CD4-positive, alpha-beta T cell treated with Interleukin-2 at 100 ng/mL for 4 hours (primary cell): ENCODE measurements around the gene TJP1.
"Not testable (repeated sequence)": the region's sequence is repeated elsewhere in the genome, so short reads cannot be mapped to it uniquely, and the experiment has no call there.

Experiments used
- DNase-seq: peaks from one replicate; pipeline ENCODE4 v3.0.0-alpha.2; 2020; ENCODE audit warnings: low spot score

TJP1 gene

GRCh38 chr15:29699791-29700190 lies 122.5 kb downstream of the TJP1 start:
- no peak for DNase-seq

- no peak for DNase-seq
Observed at GRCh38 chr15:29698030-29698701, 124.1 kb downstream of the TJP1 start.

DNA sequence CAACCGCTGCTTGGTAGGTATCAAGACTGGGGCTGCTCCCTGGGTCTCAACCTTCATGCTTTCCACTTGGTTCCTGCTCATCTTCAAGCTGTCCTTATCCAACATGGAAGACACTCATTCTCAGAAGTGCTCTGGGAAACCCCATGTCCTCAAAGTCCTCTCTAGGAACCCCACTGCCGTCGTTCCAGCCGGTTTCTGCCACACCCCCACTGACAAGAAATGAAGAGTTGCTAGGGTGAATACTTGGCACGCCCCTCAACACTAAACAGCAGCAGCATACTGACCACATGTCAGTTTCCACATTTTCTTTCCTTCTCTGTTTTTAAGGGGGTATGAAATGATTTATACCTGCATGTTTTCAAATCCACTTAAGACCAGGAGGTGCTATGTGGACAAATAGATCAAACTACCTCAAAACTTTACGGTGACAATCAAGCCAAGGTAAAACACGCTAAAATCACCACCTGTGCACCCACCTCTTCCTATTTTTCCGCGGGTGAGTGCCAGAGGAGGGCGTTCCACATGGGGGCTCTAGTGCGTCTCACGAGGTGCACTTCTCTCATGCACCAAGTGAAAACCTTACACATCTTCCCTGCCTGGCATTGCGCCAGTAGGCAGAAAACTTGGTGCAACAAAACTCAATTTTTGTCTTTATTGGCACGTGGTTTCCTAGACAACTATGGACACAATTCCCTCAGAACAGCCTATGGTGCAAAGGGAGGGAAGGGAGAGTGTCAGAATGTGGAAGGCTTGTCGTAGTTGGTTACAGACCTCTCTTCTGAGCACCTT lies 125.1 kb downstream of the TJP1 start:
- DNase-seq = no peak

- not testable (repeated sequence) for DNase-seq
Observed at GRCh38 chr15:29696506-29696905, 125.8 kb downstream of the TJP1 start.

DNA sequence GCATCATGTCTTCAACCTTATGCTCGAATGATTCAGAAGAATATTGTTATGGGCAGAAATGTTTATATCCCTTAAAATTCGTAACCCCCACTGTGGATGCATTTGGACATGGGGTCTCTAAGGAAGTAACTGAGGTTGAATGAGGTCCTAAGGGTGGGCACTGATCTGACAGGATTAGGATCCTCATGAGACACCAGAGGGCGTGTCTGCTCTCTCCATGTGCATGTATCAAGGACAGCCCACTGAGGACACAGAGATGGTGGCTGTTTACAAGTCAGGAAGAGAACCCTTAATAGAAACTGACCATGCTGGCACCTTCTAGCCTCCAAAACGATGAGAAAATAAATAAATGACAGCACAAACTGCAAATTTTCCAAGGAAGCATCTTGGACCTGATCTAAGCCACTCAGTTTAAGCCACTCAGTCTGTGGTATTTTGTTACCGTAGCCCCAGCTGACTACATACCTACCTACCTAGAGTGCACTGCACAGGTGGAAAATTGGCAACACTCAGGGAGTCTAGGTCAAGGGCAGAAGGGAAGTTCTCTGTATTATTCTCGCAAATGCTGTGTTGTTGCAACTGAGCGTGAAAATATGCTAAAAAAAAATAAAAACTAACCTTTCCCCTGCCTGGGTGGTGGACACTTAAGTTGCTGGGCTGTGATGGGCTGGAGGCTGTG lies 126.6 kb downstream of the TJP1 start:
- DNase-seq = no peak

- DNase-seq = no peak
Observed at GRCh38 chr15:29693225-29693624, 129.0 kb downstream of the TJP1 start.

DNA sequence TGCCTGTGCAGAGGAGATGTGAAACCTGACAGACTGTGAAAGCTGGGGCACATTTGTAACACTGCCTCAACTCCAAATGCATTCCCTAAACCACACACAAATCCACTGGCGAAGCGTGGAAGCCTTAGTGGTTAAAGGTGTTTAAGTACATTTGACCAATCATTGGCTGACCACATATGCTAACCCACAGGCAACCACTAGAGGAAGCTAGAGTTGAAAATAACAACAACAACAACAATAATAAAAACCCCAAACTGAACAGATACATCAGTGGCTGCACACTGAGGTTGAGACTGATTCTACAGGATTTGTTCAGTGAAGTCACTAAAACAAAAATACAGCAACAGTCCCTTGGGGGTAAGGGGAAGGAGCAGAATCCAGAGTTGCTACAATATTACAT lies 129.7 kb downstream of the TJP1 start:
- no peak for DNase-seq

- no peak for DNase-seq
Observed at GRCh38 chr15:29690765-29691475, 131.3 kb downstream of the TJP1 start.

DNA sequence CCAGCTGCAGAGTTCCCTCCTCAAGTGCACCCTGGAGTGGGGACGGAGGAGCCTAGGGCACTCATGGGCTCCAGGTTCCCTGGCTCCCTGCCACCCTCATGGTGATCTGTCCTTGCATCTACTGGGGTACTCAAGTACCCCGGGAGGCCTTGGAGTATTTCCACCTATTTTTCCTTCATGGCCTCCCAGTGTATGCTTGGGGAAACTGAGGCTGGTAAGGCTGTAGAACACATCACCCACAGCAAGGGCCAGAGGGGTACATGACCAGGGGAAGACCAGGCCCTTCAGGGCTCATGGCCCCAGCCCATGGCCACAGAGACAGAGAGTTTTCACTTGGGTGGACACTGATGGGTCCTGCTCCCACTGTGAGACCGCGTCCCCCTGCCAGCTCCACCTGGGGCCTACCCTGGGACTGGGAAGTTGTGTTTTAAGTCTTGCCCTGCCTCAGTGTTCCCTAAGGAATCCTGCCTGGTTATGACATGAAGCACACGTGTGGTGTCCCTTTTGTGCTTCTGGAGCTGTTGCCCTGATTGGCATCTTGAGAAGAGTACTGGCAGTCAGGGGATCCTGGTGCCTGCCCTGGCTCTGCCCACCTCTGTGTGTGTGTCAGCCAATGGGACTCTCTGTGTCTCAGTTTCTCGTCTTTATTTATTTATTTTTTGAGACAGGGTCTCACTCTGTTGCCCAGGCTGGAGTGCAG lies 132.8 kb downstream of the TJP1 start:
- no peak for DNase-seq

DNA sequence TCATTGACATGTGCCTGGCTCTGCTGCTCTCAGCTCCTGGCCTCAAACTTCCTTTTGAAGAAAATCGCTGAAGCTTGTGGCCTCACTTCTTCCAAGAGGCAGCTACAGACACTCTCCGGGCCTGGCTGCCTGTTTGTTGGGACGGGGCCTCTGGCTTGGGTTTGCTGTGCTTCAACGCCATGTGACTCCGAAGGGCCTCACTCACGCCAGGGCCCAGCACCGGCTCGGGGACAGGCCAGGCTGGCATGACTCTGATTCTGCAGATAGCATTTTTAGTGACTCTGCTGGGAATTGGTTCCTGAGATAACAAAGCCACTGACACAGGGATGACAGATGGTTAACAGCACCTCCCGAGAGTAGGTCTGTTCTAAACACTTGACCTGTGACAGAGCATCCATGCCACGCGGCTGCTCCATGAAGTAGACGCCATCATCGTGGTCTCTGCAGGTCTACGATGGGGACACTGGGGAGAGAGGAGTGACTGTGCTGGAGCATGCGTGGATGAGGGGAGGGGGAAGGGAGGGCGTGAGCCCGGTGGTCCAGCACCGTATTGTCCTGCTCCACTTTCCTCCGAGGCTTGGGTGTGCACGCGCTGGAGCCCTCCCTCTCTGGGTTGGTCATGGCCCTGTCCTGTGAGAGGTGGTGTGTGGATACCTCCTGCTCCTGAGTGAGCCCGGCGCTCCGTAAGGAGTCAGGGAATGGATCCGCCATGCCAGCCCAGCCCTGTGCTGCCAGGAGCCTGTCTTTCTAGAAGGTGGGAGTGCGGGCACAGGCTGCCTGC lies 133.6 kb downstream of the TJP1 start:
- no peak for DNase-seq

GRCh38 chr15:29687939-29688505 lies 134.2 kb downstream of the TJP1 start:
- no peak for DNase-seq

GRCh38 chr15:29687204-29687815 lies 135.0 kb downstream of the TJP1 start:
- no peak for DNase-seq

- DNase-seq = no peak
Observed at GRCh38 chr15:29686445-29687203, 135.6 kb downstream of the TJP1 start.

DNA sequence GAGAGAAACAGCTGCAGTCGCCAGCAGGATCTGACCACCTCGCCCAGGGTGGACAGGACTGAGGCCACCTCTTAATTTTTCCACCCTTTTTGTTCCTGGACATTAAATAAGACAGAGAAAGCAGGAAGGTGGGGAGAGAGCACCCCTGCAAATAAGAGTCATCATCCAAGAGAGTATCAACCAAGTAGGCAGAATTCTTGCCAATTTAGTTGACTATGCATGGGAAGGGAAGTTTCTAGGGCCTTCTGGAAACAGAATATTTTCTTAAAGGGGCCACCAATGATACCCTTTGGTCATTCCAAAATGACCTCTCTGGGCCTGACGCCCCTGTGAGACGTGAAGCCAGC lies 136.2 kb downstream of the TJP1 start:
- no peak for DNase-seq

DNA sequence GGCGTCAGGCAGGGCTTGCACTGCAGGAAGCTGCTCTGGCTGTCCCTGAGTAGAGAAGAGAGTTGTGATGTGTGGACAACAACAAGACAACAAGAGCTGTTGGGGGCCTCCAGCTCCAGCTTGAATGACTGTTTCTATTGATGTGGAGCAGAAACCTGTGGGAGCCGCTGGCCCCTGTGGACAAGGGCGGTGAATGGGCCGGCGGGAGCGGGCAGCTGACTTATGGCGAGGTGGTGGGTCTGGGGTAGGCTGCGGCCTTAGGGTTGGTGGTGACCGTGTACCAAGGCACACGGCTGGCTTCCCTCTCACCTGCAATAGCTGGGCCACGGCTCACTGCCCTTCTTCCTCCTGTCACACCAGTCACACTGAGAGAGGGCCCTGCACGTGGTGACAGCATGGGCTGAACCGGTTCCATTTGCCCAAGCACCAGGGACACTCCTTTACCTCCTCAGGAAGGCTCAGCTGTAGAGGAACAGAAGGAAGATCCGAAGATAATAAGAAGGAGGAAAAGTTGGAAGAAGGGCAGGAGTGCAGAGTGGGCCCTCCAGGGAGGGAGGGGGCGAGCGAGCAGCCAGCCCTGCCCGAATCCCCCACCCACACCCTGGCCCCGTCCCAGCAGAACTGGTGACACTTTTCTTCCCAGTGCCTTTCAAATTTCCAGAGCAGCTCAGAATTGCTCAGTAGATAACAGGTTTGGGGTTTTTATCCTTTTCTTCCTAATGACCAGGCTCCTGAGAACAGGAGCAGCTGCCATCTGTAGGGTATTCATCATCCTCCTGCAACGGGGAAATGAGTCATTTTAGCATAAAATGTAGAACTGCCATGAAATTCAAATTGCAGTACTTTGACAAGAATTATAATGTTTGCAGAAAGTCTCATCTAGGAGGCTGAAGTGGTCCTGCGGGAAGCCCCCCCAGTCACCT lies 136.9 kb downstream of the TJP1 start:
- no peak for DNase-seq

GRCh38 chr15:29682781-29683180 lies 139.5 kb downstream of the TJP1 start:
- DNase-seq = no peak

DNA sequence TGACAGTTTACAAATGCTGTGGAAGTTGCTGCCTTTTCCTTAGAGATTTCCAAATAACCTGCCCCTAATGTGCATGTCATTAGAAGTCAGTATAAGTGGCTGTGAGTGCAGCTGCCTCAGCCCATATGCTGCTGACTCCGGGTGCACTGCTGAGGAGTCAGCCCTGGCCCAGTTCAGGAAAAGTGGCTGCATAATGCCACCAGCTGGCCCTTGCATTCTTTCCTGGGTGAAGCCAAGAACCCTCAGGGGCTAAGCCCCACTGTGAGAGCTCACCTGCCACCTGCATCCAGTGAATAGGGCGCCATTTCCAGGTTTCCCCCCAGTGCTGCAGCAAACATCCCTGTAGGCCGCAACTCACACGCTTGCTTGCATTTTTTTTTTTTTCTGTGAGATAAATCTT lies 139.9 kb downstream of the TJP1 start:
- DNase-seq = no peak

GRCh38 chr15:29681946-29682345 lies 140.3 kb downstream of the TJP1 start:
- no peak for DNase-seq
